ENCODE data around the gene CYP26B1.
"Not testable (repeated sequence)": the region's sequence is repeated elsewhere in the genome, so short reads cannot be mapped to it uniquely, and the experiment has no call there.

The CYP26B1 gene

DNA sequence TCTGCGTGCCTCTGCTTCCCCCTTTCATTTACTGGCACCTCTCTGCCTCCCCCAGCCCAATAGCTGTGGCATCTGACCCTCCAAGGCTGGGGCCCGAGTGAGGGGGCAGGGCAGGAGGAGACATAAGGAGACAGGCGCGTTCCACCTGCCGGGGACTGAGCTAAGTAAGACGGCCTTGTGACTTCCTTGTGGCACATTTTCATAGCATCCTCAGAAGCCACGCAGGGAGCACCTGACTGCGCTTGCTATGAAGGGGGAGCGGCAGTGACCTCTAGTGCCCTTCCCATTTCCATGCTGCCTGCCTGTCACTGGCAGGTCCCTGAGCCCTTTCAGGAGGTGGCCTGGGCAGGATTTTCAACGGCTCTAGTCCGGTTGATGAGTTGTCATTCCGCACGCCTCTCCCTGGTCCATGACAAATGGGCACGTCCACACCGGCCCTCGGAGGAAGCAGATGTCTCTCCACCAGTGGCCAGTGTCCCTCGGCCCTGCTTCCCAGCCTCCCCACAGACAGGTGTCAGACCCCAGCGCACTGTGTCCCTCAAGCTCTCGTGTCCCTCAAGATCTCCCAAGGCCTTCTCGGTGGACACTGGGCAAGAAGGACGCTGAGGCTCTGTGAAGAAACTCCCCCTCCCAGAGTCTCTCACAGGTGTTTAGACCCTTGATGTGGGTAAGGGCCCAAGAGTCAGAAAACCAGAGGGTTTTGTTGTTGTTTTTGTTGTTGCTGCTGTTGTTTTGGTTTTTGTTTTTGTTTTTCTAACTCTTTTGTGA, 42.7 kb downstream of the CYP26B1 start:
- no peak for FAIRE-seq

DNA sequence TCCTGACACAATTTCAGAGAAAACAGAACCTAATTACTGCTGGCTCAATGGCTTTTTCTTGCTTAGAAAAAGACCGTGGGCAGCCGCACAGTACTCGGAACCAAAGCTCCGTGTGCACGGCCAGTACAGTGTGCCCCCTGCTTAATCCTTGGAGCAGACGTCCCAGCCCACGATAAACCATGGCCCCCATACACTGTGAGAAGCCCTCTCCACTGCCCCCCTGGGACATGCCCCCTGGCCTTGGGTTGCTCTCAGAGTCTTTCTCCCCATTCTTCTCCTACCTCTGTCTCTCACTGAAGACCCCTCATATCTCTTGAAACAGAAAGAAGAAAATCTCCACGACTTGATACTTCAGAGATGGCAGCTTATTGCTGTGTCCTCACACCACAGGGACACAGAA, 44.0 kb downstream of the CYP26B1 start:
- no peak for FAIRE-seq

DNA sequence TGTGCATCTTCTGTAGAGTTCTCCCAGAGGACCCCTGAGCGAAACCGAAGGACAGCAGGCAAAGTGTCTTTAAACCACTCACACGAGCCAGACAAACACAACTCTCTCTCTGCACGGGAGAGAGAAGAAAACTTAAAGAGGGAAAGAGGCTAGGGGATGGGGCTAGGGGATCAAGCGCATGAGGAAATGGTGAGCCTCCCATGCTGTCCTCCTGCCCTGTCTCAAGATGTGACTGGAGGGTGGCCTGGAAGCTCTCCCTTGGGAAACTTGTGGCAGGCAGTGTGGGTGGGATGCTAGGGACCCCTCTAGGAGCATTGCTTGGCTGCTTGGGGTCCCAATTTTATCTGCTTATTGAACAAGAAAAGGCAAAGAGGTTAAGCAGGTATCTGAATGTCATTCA, 44.5 kb downstream of the CYP26B1 start:
- no peak for FAIRE-seq

DNA sequence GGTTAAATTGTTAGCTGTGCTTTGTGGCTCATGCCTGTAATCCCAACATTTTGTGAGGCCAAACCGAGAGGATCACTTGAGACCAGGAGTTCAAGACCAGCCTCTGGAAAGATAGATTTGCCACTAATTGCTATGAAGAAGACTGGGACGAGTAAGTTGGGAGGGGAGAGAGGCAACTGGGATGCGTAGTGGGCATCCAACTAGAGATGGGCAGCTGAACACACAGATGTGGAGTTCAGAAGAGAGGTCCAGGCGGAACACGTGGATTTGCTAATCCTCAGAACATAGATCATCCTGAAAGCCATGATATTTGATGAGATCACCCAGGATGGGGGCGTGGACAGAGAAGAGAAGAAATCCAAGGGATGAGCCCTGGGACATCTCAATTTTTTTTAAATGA, 48.7 kb downstream of the CYP26B1 start:
- FAIRE-seq: no peak

DNA sequence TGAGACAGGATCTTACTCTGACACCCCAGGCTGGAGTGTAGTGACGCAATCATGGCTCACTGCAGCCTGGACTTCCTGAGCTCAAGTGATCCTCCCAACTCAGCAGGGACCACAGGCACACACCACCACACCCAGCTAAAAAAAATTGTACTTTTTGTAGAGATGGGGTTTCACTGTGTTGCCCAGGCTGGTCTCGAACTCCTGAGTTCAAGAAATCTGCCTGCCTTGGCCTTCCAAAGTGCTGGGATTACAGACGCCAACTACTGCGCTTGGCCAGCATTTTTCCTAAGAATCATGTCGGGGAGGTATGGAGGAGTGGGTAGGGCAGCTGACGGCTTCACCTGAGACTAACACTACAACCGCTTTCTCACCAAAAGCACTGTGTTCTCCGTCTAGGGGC, 50.4 kb downstream of the CYP26B1 start:
- FAIRE-seq: no peak

DNA sequence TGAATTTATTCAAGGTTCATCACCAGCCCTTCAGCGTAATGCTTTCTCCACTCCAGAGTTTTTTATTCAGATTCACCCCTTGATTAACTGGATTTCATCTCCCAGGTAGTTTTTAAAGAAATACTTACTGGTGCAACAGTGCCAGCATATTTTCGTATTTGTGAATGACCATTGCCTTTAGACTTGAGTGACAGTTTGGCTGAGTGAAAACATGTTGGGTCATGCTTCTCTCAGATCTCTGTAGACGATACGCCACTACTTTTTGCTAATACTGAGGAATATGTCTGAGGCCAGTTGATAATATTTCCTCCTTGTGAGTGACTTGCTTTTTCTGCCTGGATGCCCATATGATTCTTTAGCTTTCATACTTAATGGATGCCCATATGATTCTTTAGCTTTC, 51.5 kb downstream of the CYP26B1 start:
- FAIRE-seq: no peak

DNA sequence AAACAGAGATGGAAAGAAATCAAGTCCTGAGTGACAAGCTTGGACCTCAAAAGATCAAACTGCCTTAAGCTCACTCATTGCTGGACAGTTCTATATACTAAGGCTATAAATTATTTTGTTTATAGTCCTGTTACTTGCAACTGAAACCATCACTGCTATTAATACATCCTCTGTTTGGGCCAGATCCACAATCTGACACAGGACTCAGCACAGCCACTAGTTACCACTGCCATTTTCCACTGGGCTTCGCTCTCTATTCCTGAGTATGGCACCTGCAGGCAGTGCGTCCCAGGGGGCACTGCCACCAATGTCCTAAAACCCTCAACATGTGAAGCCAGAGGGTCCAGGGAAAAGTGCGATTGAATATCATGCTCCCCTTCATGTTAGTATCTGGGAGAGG, 52.3 kb downstream of the CYP26B1 start:
- no peak for FAIRE-seq

DNA sequence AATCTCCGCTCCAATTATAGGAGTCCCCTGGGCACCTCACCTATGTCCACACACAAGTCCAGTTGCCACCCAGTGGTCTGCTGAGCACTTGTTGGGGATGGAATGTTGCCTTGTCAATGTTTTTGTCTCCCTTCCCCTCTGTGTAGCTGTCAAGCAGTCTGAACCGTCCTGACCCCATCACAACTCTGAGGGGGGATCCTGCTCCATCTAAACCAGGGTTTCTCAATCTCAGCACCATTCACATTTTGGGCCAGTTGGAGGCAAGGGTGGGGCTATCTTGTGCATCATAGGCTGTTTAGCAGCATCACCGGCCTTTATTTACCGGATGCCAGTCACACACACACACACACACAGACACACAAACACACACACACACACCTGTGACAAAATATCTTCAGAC, 53.0 kb downstream of the CYP26B1 start:
- no peak for FAIRE-seq

DNA sequence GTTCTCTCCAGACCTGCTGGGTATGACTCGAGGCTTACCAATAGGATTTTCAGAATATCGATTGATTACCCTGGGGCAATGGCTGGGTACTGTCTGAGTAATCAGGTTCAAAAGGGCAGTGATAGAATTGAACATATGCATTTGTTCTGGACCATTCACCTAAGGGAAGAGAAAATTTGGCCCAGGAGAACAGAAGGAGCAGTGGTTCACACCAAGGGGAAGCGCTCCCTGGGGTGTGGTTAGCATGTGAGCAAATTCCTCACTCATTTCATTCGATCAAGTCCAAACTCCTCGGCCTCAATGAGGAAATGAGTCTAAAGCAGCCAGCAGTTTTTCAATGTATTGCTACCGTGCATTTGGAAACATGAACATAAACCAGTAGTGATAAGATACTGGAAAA, 55.6 kb downstream of the CYP26B1 start:
- FAIRE-seq: no peak

DNA sequence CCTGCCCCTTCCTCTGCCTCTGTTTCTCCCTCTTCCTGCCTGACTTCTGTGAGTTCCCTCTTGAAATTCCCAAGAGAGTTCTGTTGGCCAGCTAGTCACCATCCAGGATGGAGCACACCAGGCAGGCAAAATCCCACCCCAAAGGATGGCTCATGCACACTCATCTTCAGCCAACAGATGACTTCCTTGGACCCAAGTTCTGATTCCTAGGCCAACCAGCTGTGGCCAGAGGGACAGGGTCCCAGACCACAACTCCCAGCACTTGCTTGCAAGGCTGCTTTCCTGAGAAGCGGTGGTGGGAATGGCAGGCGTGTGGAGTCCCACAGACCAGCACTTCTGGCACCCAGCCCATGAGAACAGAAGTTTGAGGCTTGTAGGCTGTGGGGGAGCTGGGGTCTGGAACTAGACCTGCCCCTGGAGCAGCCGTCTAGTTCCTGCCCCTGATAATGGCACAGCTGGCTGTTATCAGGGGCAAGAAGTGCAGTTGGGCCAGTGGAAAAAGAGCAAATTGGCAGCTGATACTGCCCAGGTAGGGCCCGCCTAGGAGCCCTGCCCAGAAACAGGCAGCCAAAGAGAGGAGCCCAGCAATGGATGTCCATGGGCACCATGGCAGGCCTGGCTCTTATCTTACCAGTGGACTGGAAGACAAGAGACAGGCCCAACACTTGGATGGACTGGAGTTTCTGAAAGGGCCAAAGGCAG, 56.7 kb downstream of the CYP26B1 start:
- FAIRE-seq: no peak

DNA sequence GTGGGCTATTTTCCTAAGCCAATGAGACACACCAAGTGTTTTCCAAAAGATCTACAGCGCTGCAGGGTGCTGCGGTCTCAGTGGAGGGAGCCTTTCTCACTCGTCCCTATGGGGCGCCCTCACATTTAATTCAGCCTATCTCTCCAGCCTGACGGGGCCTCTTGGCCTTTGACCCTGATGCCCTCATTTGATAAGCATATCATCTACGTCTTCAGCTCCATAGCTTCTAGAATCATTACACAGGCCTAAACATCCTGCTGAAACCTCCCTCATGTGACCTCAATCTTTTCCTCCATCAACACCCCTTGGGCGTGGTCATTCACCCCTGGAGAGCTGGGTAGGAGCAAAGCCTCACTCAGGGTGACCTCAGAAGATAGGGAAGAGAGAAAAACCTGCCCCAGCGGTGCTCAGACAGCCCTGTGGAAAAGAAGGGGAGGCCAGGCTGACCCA, 57.4 kb downstream of the CYP26B1 start:
- FAIRE-seq: no peak

DNA sequence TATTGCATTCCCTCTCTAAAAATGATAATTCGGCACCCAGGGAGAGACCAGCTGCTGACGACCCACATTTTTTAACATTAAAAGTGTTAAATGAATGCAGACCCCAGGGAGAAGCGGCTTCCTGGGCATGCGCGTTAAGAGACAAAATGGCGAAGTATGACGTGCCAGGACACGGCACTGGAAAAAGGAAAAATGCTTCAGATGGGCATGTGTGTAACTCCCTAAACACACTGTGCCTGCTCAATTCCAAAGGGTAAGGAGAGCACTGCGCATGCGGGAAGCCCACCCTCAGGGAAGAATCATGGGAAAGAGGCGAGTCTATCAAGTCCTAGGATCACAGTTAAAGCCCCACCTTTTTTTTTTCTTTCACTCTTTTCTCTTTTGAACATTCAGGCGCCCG, 58.1 kb downstream of the CYP26B1 start:
- FAIRE-seq: no peak

DNA sequence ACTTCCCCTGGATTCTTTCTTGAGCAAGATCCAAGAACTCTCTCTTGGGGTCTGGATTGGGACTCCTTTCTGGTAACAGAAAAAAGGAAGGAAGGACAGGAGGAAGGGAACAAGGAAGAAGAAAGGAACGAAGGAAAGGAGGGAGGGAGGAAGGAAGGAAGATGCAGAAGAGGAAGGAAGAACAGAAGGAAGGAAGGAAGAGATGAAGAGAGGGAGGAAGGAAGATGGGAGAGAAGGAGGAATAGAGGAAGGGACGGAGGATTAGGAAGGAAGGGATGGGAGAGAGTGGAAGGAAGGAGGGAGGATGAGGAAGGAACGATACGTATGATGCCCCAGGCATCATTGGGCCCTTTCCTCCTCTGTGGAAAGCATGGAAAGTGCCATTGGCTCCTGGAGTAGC, 58.6 kb downstream of the CYP26B1 start:
- no peak for FAIRE-seq

DNA sequence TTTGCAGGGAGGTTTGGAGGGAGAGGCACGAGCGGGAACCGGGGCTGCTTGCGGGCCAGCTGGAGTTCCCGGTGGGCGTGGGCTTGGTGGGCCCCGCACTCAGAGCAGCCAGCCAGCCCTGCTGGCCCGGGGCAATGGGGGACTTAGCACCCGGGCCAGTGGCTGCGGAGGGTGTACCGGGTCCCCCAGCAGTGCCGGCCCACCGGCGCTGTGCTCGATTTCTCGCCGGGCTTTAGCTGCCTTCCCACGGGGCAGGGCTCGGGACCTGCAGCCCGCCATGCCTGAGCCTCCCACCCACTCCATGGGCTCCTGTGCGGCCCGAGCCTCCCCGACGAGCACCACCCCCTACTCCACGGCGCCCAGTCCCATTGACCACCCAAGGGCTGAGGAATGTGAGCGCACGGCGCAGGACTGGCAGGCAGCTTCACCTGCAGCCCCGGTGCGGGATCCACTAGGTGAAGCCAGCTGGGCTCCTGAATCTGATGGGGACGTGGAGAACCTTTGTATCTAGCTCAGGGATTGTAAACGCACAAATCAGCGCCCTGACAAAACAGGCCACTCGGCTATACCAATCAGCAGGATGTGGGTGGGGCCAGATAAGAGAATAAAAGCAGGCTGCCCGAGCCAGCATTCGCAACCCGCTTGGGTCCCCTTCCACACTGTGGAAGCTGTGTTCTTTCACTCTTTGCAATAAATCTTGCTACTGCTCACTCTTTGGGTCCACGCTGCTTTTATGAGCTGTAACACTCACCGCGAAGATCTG, 60.6 kb downstream of the CYP26B1 start:
- not testable (repeated sequence) for FAIRE-seq

DNA sequence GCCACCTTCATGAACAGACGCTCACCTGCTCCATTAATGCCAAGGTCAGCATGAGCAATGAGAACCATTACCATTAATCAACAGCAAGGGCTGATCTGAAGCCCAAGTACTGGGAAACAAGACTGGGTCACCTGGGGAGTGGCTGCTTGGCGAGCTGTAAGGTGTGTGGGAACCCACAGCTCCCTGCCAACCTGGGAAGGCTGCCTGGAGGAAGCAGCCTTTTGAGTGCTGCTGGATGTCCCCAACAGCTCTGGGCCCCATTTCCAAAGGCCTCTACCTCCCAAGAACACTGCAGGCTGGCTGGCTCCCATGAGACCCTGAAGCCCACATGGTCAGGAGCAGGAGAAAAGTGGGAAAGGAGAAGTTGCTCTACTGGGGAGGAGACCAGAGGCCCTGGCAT, 62.1 kb downstream of the CYP26B1 start:
- no peak for FAIRE-seq

DNA sequence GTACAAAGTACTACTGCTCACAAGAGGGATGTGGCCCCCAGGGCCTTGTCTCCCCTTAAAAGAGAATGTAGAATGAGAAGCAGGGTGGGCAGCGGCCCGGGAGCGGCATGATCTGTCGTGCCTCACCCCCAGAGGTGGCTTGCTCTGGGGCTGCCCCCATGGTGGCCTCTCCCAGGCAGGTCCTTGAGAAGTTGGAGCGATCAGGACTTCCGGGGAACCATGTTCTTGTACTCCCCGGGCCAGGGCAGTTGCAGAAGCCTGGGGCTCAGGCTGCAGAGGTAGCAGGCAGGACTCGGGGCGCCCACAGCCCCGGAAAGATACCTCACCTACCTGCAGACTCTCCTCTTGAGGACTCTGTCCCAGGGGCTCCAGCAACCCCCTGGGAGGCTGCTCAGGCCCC, 62.6 kb downstream of the CYP26B1 start:
- FAIRE-seq: no peak

DNA sequence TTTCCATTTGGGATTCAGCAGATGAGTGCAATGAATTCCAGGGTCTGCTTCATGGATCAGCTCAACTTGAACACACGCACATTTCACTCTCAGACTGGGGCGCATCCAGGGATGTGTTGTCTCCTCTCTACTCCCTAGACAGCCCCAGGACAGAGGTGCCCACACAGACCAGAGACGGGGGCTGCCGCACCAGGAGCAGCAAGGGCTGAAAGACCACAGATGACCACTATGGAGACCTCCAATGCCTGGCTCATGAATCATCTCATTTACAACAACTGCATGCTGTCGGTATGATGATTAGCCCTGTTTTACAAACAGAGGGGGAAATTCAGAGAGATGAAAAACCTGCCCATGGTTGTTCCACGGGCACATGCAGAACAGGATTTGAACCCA, 63.1 kb downstream of the CYP26B1 start:
- FAIRE-seq: no peak

DNA sequence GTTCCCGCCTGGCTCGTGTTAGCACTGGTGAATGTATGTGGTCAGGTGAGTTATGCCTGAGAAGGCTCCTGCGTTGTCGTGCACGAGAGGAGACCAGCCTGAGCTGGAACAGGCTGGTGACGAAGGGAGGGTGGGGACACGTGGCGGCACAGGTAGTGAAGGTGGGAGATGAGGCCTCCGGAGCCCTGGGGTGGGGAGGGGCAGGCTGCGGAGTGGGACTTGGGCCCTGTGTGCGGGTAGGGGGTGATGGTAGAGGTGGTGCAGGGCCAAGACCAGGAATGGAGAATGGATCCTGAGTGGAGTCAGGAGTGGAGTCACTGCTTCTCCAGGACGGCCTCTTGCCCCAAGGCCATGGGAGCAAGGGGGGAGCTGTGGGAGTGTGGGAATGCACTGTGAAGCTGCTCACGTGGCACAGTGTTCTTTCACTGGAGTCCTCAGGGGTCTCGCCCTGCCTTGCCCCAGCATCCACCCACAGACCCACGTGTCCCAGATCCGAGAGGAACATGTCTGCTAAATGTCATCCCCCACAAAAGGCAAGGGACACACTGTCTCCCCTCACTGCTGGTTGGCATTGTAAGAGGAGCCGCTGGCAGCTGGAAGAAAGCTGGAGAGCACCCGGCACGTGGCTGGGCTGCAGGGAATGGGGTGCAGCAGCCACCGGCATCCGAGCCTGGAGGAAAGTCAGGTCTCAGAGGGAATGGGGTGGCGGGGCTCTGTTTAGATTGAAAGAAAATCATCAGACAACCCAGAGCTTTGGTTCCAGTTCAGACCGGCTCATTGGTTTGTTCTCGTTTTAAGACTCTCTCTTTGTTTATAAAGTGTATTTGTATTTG, 63.7 kb downstream of the CYP26B1 start:
- no peak for FAIRE-seq

DNA sequence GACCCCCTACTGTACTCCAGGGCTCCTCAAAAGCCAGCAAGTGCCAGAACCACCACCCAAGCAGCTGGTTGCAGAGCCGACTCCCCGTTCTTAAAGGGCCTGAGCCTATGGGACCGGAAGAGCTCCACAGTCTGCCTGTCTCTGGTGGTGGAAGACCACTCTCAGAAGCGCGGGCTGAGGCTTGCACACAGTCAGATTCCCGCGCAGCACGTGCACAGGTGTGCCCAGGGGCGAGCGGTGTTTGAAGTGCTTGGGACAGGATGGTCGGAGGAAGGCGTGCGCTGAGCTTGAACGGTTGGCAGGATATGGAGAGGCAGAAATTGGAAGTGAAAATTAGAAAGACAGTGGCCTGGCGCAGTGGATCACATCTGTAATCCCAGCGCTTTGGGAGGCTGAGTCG, 64.8 kb downstream of the CYP26B1 start:
- FAIRE-seq: no peak

DNA sequence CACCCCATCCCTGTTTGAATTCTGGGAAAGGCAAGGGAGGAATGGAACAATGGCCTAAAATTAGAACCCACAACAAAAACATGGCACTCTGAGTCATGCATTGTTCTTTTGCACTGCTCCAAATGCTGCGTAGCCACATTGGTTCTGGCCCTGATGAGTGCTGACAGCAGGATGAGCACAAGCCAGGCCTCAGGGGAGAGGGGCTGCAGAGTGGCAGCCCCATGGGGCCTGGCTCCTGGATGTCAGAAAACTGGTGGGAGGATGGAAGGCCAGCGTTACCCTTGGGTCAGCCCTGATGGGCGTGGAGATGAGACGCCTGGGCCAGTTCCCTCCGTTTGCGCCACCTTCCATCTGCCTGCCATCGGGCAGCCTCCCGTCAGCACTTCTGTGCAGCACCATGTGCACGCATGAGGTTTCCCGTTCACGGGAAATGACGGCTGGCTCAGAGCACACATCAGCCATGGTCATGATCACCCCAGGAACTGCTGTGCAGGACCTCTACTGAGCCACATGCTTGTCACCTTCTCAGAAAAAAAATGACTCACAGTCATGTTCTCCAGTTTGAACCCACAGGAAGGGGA, 65.6 kb downstream of the CYP26B1 start:
- FAIRE-seq: no peak

DNA sequence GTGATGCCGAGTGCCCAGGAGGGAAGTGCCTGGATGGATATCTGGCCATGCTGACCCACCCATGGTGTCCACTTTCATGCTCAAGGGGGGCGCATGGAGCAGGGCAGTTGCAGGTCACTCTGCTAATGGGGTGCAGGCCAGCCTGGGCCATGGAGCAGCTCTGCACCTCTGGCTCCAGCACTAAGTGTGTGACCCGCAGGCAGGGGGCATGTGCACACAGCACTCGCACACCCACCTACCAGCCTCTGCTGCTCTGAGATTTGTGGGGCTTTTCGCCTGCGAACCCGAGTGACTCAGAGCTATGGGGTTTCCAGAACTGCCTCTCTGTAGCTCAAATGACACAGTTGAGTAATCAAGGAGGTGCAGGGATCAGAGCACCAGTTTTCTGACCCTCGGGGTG, 66.2 kb downstream of the CYP26B1 start:
- no peak for FAIRE-seq
